ENCODE results near the gene CTNNB1. TPM values are rescaled to one million over a fixed set of nuclear protein-coding genes. Genes with fewer than 3 reads are reported as not detected.

CTNNB1 gene
- total RNA-seq, 1 experiment from 2014 or later, result 258 TPM

DNA sequence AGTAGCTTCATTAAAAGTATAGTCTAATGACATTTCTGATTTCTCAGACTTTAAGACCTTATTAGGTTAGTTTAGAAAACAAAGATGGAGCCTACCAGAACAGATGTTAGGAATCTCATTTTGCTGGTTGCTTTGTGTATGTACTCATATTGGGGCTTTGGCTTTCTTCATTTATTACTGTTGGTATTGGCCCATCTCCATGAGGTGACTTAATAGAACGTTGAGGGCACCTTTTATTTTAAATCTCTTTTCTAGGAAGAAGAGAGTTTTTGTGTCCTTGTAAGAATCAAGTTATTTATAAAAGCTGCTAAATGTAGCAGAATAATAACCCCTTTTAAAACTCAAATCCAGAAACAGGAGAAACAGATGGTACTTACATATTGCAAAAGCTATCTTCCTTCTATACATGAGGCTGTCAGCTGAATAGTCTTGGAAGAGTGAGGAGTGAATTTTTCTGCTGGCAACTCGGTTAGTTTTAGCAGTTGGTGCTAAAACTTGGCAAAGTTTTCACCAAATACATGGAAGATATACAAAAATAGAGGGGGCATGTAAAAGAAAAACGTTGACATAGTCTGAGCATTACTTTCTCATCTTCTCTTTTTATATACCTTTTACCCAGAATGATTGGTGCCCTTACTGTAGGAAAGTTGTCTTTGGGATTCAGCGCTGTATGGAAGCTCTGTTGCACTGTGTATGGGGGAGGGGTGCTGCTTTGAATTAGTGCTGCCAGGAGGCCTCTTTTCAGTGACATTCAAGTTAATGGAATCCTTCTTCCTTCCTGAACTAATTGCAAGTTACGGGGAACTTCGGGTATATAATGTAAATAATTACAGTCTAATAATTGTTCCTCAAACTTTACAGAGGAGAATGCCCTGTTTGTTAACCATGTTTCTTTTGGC lies 35.8 kb downstream of the CTNNB1 start:
- Mint-ChIP-seq H3K27ac (ENCODE audit: unreplicated experiment) (peak overlapping the region; percentile 60), H3K9me3 (ENCODE audit: low read depth, unreplicated experiment) (no peaks in the 10 kb centered on the region), H3K4me3 (ENCODE audit: low read depth, unreplicated experiment) (no peak overlapping the region), H3K4me1 (ENCODE audit: low read depth, unreplicated experiment) (no peaks in the 10 kb centered on the region), H3K36me3 (ENCODE audit: insufficient read depth, unreplicated experiment) (peaks cover 82% of the 10 kb centered on the region), H3K27me3 (ENCODE audit: unreplicated experiment) (no peaks in the 10 kb centered on the region)
- BruUV-seq (replicated peaks), result no TSS peak
- CTCF ChIA-PET, result no interaction called here
- intact Hi-C loops (cut with micrococcal nuclease; ENCODE audit: unreplicated experiment), result no loop called here
- no peak for DNase-seq
- TF ChIP-seq, protein P1, sequence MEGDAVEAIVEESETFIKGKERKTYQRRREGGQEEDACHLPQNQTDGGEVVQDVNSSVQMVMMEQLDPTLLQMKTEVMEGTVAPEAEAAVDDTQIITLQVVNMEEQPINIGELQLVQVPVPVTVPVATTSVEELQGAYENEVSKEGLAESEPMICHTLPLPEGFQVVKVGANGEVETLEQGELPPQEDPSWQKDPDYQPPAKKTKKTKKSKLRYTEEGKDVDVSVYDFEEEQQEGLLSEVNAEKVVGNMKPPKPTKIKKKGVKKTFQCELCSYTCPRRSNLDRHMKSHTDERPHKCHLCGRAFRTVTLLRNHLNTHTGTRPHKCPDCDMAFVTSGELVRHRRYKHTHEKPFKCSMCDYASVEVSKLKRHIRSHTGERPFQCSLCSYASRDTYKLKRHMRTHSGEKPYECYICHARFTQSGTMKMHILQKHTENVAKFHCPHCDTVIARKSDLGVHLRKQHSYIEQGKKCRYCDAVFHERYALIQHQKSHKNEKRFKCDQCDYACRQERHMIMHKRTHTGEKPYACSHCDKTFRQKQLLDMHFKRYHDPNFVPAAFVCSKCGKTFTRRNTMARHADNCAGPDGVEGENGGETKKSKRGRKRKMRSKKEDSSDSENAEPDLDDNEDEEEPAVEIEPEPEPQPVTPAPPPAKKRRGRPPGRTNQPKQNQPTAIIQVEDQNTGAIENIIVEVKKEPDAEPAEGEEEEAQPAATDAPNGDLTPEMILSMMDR (IDR thresholded peaks at IDR 0.05; ENCODE audit: unreplicated experiment), result no peak

DNA sequence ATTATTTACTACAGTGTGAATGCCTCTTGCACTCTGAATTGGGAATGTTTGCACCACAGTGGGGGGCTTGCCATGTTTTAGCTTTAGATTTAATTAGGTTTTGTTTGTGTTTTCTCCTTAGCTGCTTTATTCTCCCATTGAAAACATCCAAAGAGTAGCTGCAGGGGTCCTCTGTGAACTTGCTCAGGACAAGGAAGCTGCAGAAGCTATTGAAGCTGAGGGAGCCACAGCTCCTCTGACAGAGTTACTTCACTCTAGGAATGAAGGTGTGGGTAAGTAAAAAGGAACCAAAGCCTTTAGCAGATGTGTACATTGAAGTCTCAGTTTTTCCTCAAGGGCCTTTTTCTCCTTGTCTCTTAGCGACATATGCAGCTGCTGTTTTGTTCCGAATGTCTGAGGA lies 36.9 kb downstream of the CTNNB1 start:
- intact Hi-C loops (cut with micrococcal nuclease; ENCODE audit: unreplicated experiment), result no loop called here
- Mint-ChIP-seq H3K4me1 (ENCODE audit: low read depth, unreplicated experiment) (no peaks in the 10 kb centered on the region), H3K9me3 (ENCODE audit: low read depth, unreplicated experiment) (no peaks in the 10 kb centered on the region), H3K27me3 (ENCODE audit: unreplicated experiment) (no peaks in the 10 kb centered on the region), H3K36me3 (ENCODE audit: insufficient read depth, unreplicated experiment) (peaks cover 75% of the 10 kb centered on the region), H3K4me3 (ENCODE audit: low read depth, unreplicated experiment) (no peak overlapping the region), H3K27ac (ENCODE audit: unreplicated experiment) (no peak overlapping the region)
- no peak for DNase-seq
- BruUV-seq (replicated peaks), result no TSS peak
- CTCF ChIA-PET, result no interaction called here
- TF ChIP-seq, protein P1 (IDR thresholded peaks at IDR 0.05; ENCODE audit: unreplicated experiment), result no peak

DNA sequence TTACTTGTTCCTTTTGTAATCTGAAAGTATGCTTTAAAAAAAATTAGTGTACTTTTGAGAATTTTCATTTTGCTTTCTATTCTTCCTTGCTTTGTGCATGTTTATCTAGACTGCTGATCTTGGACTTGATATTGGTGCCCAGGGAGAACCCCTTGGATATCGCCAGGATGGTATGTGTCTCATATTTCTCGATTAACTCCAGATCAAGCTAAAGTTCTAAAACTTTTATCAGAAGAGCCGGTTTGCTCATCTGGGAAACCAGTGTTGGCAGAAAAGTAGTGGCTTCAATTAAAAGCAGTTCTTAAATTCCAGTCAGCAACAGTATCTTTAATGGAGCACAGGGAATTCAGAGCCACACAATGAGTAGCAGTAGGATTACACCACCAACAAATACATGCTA lies 38.6 kb downstream of the CTNNB1 start:
- Mint-ChIP-seq H3K27ac (ENCODE audit: unreplicated experiment) (no peak overlapping the region), H3K9me3 (ENCODE audit: low read depth, unreplicated experiment) (no peaks in the 10 kb centered on the region), H3K36me3 (ENCODE audit: insufficient read depth, unreplicated experiment) (peaks cover 74% of the 10 kb centered on the region), H3K27me3 (ENCODE audit: unreplicated experiment) (no peaks in the 10 kb centered on the region), H3K4me1 (ENCODE audit: low read depth, unreplicated experiment) (no peaks in the 10 kb centered on the region), H3K4me3 (ENCODE audit: low read depth, unreplicated experiment) (no peak overlapping the region)
- intact Hi-C loops (cut with micrococcal nuclease; ENCODE audit: unreplicated experiment), result no loop called here
- TF ChIP-seq, protein P1 (IDR thresholded peaks at IDR 0.05; ENCODE audit: unreplicated experiment), result no peak
- no TSS peak for BruUV-seq (replicated peaks)
- DNase-seq, result no peak
- CTCF ChIA-PET, result no interaction called here

DNA sequence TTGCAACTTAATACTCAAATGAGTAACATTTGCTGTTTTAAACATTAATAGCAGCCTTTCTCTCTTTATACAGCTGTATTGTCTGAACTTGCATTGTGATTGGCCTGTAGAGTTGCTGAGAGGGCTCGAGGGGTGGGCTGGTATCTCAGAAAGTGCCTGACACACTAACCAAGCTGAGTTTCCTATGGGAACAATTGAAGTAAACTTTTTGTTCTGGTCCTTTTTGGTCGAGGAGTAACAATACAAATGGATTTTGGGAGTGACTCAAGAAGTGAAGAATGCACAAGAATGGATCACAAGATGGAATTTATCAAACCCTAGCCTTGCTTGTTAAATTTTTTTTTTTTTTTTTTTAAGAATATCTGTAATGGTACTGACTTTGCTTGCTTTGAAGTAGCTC lies 40.3 kb downstream of the CTNNB1 start:
- H3K9me3 Mint-ChIP-seq (ENCODE audit: low read depth, unreplicated experiment), result no peaks in the 10 kb centered on the region
- CTCF ChIA-PET, result no interaction called here
- H3K4me1 Mint-ChIP-seq (ENCODE audit: low read depth, unreplicated experiment), result no peaks in the 10 kb centered on the region
- TF ChIP-seq, protein P1 (IDR thresholded peaks at IDR 0.05; ENCODE audit: unreplicated experiment), result no peak
- H3K4me3 Mint-ChIP-seq (ENCODE audit: low read depth, unreplicated experiment), result no peak overlapping the region
- H3K27ac Mint-ChIP-seq (ENCODE audit: unreplicated experiment), result no peak overlapping the region
- H3K27me3 Mint-ChIP-seq (ENCODE audit: unreplicated experiment), result no peaks in the 10 kb centered on the region
- peaks cover 70% of the 10 kb centered on the region for H3K36me3 Mint-ChIP-seq (ENCODE audit: insufficient read depth, unreplicated experiment)
- DNase-seq, result no peak
- BruUV-seq (replicated peaks), result TSS peak; percentile 74
- intact Hi-C loops (cut with micrococcal nuclease; ENCODE audit: unreplicated experiment), result no loop called here

Measured in Calu3 (cell line).